A549 (cell line): Measurements from ENCODE around the gene TSHZ3. TPM values are rescaled to one million over a fixed set of nuclear protein-coding genes. Genes with fewer than 3 reads are reported as not detected.
A peak's percentile ranks its signal among the peaks of the same experiment; 100 is the strongest.

Experiments
- ATAC-seq, 2 experiments: fragments of 200-7000 bp in 1 of 2; fragments of >200 bp in 1 of 2; cut with Nextera tagmentation in 1 of 2; cut with Tn5 transposase in 1 of 2; 3 replicates each; pipeline versions ENCODE4 v1.8.0 to v1.9.1; 2018 to 2020; ENCODE audit warnings: mild to moderate bottlenecking in 1 of 2, moderate library complexity in 1 of 2
- CTCF ChIA-PET: fragments of 300-600 bp; sonication (Branson Sonifier 250); formaldehyde crosslinking; extraction: SDS; loops from one replicate; lab custom pipeline; 2021; ENCODE audit warnings: antibody characterized with exemption, inconsistent platforms; lab: Yijun Ruan, JAX
- POLR2A ChIA-PET: fragments of 350-600 bp; formaldehyde crosslinking; extraction: SDS; loops from one replicate; lab custom pipeline; 2021; ENCODE audit warnings: antibody characterized with exemption, inconsistent platforms; lab: Yijun Ruan, JAX
- DNase-seq, 2 experiments: peaks; one replicate each; pipeline versions ENCODE4 v3.0.0 to v3.0.0-alpha.2; 2011 to 2016; ENCODE audit warnings: low read depth in 1 of 2, low spot score in 1 of 2
- FAIRE-seq: peaks from 2 replicates; lab custom pipeline; 2011; peaks lifted over from hg19 to GRCh38; lab: Jason Lieb, UNC
- H3K27ac ChIP-seq, 2 experiments: fragments of >200 bp; sonication (Bioruptor Twin); formaldehyde crosslinking; 3 replicates each; pipeline ENCODE4 v1.5.1; 2016 to 2017
- H3K4me1 ChIP-seq: fragments of >200 bp; sonication (Bioruptor Twin); formaldehyde crosslinking; 3 replicates; pipeline ENCODE4 v1.6.1; 2016
- H3K4me2 ChIP-seq: fragments of >200 bp; sonication (Bioruptor Twin); formaldehyde crosslinking; 3 replicates; pipeline ENCODE4 v1.6.1; 2016
- H3K4me3 ChIP-seq: fragments of >200 bp; sonication (Bioruptor Twin); formaldehyde crosslinking; 3 replicates; pipeline ENCODE4 v1.5.1; 2016
- H3K9me3 ChIP-seq: fragments of >200 bp; sonication (Bioruptor Twin); formaldehyde crosslinking; 3 replicates; pipeline ENCODE4 v1.6.1; 2016
- CBX2 ChIP-seq: fragments of 200-600 bp; sonication (generic); IDR thresholded peaks from 2 replicates; pipeline ENCODE4 v1.6.1; 2016; ENCODE audit warnings: low read depth, mild to moderate bottlenecking, borderline replicate concordance
- CHD2 ChIP-seq: fragments of 150-350 bp; IDR thresholded peaks from 2 replicates; pipeline ENCODE4 v1.6.1; 2014; ENCODE audit warnings: low read length; ENCODE audit not compliant: partially characterized antibody
- CHD4 ChIP-seq: fragments of 200-600 bp; sonication (generic); IDR thresholded peaks from 2 replicates; pipeline ENCODE4 v1.6.1; 2016; ENCODE audit warnings: antibody characterized with exemption, mild to moderate bottlenecking, borderline replicate concordance
- EP300 ChIP-seq, 2 experiments: fragments of >200 bp; sonication (Bioruptor Twin); formaldehyde crosslinking; IDR thresholded peaks; 2 replicates in 1 of 2; 3 replicates in 1 of 2; pipeline ENCODE4 v1.6.1; 2016 to 2017
- ESRRA ChIP-seq: fragments of 150-350 bp; IDR thresholded peaks from 2 replicates; pipeline ENCODE4 v1.6.1; 2014; ENCODE audit warnings: mild to moderate bottlenecking, low read length, borderline replicate concordance
- FOSL2 ChIP-seq, 2 experiments: fragments of 450-650 bp in 1 of 2; fragments of >200 bp in 1 of 2; sonication (Bioruptor Twin) in 1 of 2; formaldehyde crosslinking; IDR thresholded peaks; 2 replicates each; pipeline versions ENCODE4 v1.5.0 to v1.6.1; 2016 to 2020; ENCODE audit warnings: mild to moderate bottlenecking in 1 of 2, moderate library complexity in 1 of 2
- FOXS1 ChIP-seq: fragments of 250-450 bp; sonication (Bioruptor Pico); IDR thresholded peaks from 2 replicates; pipeline ENCODE4 v1.5.0; 2020; ENCODE audit warnings: mild to moderate bottlenecking, moderate library complexity
- HDAC2 ChIP-seq: fragments of 200-600 bp; sonication (generic); IDR thresholded peaks from 2 replicates; pipeline ENCODE4 v1.6.1; 2016
- HOXA7 ChIP-seq: fragments of 250-450 bp; sonication (Bioruptor Pico); IDR thresholded peaks from 2 replicates; pipeline ENCODE4 v1.5.0; 2020; ENCODE audit warnings: mild to moderate bottlenecking, moderate library complexity
- HOXB5 ChIP-seq: fragments of 250-450 bp; sonication (Bioruptor Pico); IDR thresholded peaks from 2 replicates; pipeline ENCODE4 v1.5.0; 2020; ENCODE audit warnings: mild to moderate bottlenecking, moderate library complexity
- MAFK ChIP-seq: fragments of 450-650 bp; IDR thresholded peaks from 2 replicates; pipeline ENCODE4 v1.6.1; 2014; ENCODE audit not compliant: partially characterized antibody
- NFE2L2 ChIP-seq: fragments of 150-350 bp; conservative IDR thresholded peaks from 2 replicates; pipeline ENCODE4 v1.6.1; 2014; ENCODE audit warnings: low read length
- NPAS2 ChIP-seq: fragments of 250-450 bp; sonication (Bioruptor Pico); IDR thresholded peaks from 2 replicates; pipeline ENCODE4 v1.8.0; 2022; ENCODE audit warnings: mild to moderate bottlenecking, moderate library complexity, borderline replicate concordance
- NR3C1 ChIP-seq: fragments of >200 bp; sonication (Bioruptor Twin); formaldehyde crosslinking; IDR thresholded peaks from 3 replicates; pipeline ENCODE4 v1.6.1; 2017
- RARB ChIP-seq: fragments of 250-450 bp; sonication (Bioruptor Pico); IDR thresholded peaks from 2 replicates; pipeline ENCODE4 v1.8.0; 2021; ENCODE audit warnings: mild to moderate bottlenecking, moderate library complexity
- RCOR1 ChIP-seq: fragments of 150-350 bp; IDR thresholded peaks from 2 replicates; pipeline ENCODE4 v1.6.1; 2014; ENCODE audit warnings: antibody characterized with exemption, low read length, low read depth
- RNF2 ChIP-seq: fragments of 200-600 bp; sonication (generic); IDR thresholded peaks from 2 replicates; pipeline ENCODE4 v1.6.1; 2016; ENCODE audit warnings: low read depth, mild to moderate bottlenecking, antibody characterized with exemption, moderate library complexity, borderline replicate concordance
- ZC3H11A ChIP-seq: fragments of 450-650 bp; IDR thresholded peaks from 2 replicates; pipeline ENCODE4 v1.6.1; 2014; ENCODE audit warnings: antibody characterized with exemption, mild to moderate bottlenecking
- WGBS: methylation state at CpG from one replicate; pipeline ENCODE4 v1.1.6; 2017; ENCODE audit errors: missing lambda C conversion rate; 5-methylcytosine and 5-hydroxymethylcytosine counted together
- polyA plus RNA-seq, 4 experiments: library from polyadenylated mRNA; depleted of rRNA in 3 of 4; stranded (reverse); fragments of >200 nt; fragmentation: RNase III in 1 of 4; extraction: RNeasy Plus Mini Kit Qiagen cat#74134 plus additional on column Dnase treatment in 1 of 4; gene quantifications; 2 replicates in 3 of 4; 3 replicates in 1 of 4; pipeline ENCODE4 v1.2.3, GENCODE V29; 2011 to 2017
- TF ChIP-seq, protein P1 (sequence below): fragments of >200 bp; sonication (Bioruptor Twin); formaldehyde crosslinking; IDR thresholded peaks from 3 replicates; pipeline ENCODE4 v1.5.1; 2016
- TF ChIP-seq, protein P2 (sequence below): IDR thresholded peaks from 2 replicates; pipeline ENCODE4 v1.6.1; 2012
- TF ChIP-seq, protein P3 (sequence below): IDR thresholded peaks from 2 replicates; pipeline ENCODE4 v1.6.1; 2012

The TSHZ3 gene
- polyA plus RNA-seq, 2 of the 4 experiments (the other 2 are of a cell fraction), result 0.92 to 2.0 TPM

DNA sequence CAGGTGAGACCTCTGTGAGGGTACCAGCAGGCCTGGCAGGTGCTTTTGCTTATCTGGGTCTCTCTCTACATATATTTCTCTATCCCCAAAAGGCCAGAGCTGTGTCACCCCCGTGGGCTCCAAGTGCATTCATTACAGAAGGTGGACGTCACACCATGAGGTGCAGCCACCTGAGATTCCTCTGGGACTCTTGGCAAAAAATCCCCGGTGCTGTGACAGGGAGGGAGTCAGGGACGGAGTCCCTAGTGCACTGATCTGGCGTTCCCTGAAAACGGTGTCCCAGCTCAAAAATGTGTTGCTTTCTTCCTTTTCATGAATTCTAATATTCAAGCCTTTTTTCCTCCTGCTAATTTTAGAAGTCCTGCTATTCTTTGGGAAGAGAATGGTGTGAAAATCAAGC, 13.5 kb downstream of the TSHZ3 start:
- no peak for TF ChIP-seq EP300 (IDR thresholded peaks at IDR 0.05)
- TF ChIP-seq RARB, result no peak
- no peak for TF ChIP-seq RNF2
- TF ChIP-seq HDAC2, result no peak
- no peak for TF ChIP-seq HOXB5
- TF ChIP-seq FOXS1 (CRISPR knock-in tag), result no peak
- no peak for TF ChIP-seq ZC3H11A
- TF ChIP-seq RCOR1, result no peak
- TF ChIP-seq ESRRA, result no peak
- no peak for TF ChIP-seq NPAS2 (CRISPR knock-in tag)
- TF ChIP-seq, protein P1, sequence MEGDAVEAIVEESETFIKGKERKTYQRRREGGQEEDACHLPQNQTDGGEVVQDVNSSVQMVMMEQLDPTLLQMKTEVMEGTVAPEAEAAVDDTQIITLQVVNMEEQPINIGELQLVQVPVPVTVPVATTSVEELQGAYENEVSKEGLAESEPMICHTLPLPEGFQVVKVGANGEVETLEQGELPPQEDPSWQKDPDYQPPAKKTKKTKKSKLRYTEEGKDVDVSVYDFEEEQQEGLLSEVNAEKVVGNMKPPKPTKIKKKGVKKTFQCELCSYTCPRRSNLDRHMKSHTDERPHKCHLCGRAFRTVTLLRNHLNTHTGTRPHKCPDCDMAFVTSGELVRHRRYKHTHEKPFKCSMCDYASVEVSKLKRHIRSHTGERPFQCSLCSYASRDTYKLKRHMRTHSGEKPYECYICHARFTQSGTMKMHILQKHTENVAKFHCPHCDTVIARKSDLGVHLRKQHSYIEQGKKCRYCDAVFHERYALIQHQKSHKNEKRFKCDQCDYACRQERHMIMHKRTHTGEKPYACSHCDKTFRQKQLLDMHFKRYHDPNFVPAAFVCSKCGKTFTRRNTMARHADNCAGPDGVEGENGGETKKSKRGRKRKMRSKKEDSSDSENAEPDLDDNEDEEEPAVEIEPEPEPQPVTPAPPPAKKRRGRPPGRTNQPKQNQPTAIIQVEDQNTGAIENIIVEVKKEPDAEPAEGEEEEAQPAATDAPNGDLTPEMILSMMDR, result no peak
- TF ChIP-seq, protein P2, sequence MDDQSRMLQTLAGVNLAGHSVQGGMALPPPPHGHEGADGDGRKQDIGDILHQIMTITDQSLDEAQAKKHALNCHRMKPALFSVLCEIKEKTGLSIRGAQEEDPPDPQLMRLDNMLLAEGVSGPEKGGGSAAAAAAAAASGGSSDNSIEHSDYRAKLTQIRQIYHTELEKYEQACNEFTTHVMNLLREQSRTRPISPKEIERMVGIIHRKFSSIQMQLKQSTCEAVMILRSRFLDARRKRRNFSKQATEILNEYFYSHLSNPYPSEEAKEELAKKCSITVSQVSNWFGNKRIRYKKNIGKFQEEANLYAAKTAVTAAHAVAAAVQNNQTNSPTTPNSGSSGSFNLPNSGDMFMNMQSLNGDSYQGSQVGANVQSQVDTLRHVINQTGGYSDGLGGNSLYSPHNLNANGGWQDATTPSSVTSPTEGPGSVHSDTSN, result no peak
- TF ChIP-seq CHD4, result no peak
- TF ChIP-seq NR3C1, result no peak
- TF ChIP-seq CHD2, result no peak
- TF ChIP-seq NFE2L2, result no peak
- no peak for TF ChIP-seq FOSL2 (IDR thresholded peaks at IDR 0.05)
- no peak for TF ChIP-seq FOSL2 (CRISPR knock-in tag; IDR thresholded peaks at IDR 0.05)
- TF ChIP-seq CBX2, result no peak
- TF ChIP-seq, all 56 proteins: peak for 0
- Histone ChIP-seq H3K4me3 (no peak overlapping the region), H3K4me1 (0 out of 3 replicates have a peak, but pooled peaks cover 6% of the 10 kb centered on the region), H3K27ac (no peak overlapping the region), H3K9me3 (no peaks in the 10 kb centered on the region), H3K4me2 (no peak overlapping the region)
- DNase-seq (no peak), ATAC-seq (no peak), FAIRE-seq (peak; percentile 46)
- 40% methylated on average over 6 of the region's 6 CpGs for WGBS
- POLR2A ChIA-PET, result no interaction called here
- CTCF ChIA-PET, result interaction anchor here (0.9 to 2.3 kb wide), 3 partner anchors 10 to 281 kb away, joined by 3 to 9 read pairs (median 4); no protein-coding TSS in a partner anchor

GRCh38 chr19:31334849-31335624, 14.2 kb downstream of the TSHZ3 start:
- H3K4me2 ChIP-seq, result no peak overlapping the region
- H3K4me3 ChIP-seq, result no peak overlapping the region
- POLR2A ChIA-PET, result no interaction called here
- no peaks in the 10 kb centered on the region for H3K9me3 ChIP-seq
- no peak overlapping the region for H3K27ac ChIP-seq
- FAIRE-seq (no peak), DNase-seq (no peak)
- 0 out of 3 replicates have a peak, but pooled peaks cover 6% of the 10 kb centered on the region for H3K4me1 ChIP-seq
- TF ChIP-seq MAFK (peak; percentile 58), HOXA7 (no peak)
- TF ChIP-seq, protein P3, sequence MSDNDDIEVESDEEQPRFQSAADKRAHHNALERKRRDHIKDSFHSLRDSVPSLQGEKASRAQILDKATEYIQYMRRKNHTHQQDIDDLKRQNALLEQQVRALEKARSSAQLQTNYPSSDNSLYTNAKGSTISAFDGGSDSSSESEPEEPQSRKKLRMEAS, result no peak
- TF ChIP-seq, all 56 proteins: peak for 1
- ATAC-seq, result no peak
- WGBS, result 51% methylated on average over 12 of the region's 12 CpGs
- CTCF ChIA-PET, result interaction anchor here (0.9 to 2.3 kb wide), 3 partner anchors 11 to 280 kb away, joined by 3 to 9 read pairs (median 4); no protein-coding TSS in a partner anchor
